AG09319 (cell line): ENCODE measurements around the gene ATG4D.

Source experiments
- DNase-seq: peaks from one replicate; pipeline ENCODE4 v3.0.0-alpha.2; 2010; ENCODE audit warnings: low read depth; ENCODE audit errors: extremely low read depth
- CTCF ChIP-seq: IDR thresholded peaks from 2 replicates; pipeline ENCODE4 v1.5.1; 2011; ENCODE audit warnings: low read depth, mild to moderate bottlenecking, inconsistent platforms, low read length, moderate library complexity

The ATG4D gene

GRCh38 chr19:10552510-10553053 lies 8.9 kb downstream of the ATG4D start:
- DNase-seq, result no peak

GRCh38 chr19:10553087-10553667 lies 9.5 kb downstream of the ATG4D start:
- TF ChIP-seq CTCF, result no peak

More at GRCh38 chr19:10552510-10553053, 8.9 kb downstream of the ATG4D start:
- no peak for TF ChIP-seq CTCF

GRCh38 chr19:10553943-10554381 lies 10.3 kb downstream of the ATG4D start:
- no peak for TF ChIP-seq CTCF
- DNase-seq, result no peak

More at GRCh38 chr19:10553087-10553667, 9.5 kb downstream of the ATG4D start:
- no peak for DNase-seq

- no peak for DNase-seq
These were observed 11.3 kb downstream of the ATG4D start for GRCh38 chr19:10554760-10555609.

GRCh38 chr19:10555610-10555973 lies 11.9 kb downstream of the ATG4D start:
- no peak for TF ChIP-seq CTCF
- DNase-seq, result no peak

More at GRCh38 chr19:10554760-10555609, 11.3 kb downstream of the ATG4D start:
- TF ChIP-seq CTCF, result no peak

GRCh38 chr19:10557603-10558197 lies 14.0 kb downstream of the ATG4D start:
- no peak for TF ChIP-seq CTCF
- DNase-seq, result no peak
